ENCODE measurements around the gene EXOSC10.
"Not testable (repeated sequence)": the region's sequence is repeated elsewhere in the genome, so short reads cannot be mapped to it uniquely, and the experiment has no call there.

Gene EXOSC10

DNA sequence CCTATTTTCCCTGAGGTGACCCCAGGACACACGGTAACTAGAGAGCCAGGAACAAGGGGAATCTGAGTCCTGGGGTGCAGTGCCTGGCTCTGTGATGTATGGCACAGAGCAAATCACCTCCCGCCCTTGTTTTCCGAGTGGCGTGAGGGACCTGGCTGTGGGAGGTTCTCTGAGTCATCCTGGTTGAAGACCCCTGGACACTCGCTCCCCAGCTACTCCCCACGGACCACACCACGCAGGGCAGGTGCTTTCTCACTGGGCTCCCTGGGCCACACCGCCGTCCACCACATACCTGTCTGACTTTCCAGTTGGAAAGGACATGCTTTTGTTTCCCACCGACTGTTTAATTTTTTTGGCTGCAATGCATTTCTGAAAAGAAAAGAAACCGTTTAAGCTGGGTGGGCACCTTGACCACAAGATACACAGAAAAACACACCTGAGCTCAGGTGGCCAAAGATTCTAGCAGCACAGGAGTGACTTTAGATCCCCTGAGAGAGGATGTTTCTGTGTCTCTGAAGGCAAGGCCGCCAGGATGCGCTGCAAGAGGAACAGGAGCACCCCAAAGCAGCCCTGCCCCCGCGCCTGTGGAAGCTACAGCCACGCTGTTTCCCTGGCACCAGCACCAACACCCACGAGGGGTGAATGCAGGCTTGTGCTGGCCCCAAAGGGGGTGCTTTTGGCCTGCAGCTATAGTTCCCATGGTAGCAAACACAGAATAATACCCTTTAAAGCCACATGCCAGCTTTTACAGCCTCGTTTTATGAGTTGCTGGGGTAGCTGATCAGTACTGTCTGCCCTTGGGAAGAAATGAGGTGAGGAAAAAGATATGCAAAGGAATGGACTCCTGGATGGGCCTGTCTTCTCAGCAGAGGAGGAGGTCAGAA is 31.7 kb downstream of the EXOSC10 start:
- H3K4me3 ChIP-seq (ENCODE audit: low read depth, low read length), result no peak overlapping the region
- no peak for TF ChIP-seq CTCF (IDR thresholded peaks at IDR 0.05; ENCODE audit: low read depth, low read length)

GRCh38 chr1:11065796-11066195 is 33.9 kb downstream of the EXOSC10 start:
- no peak overlapping the region for H3K4me3 ChIP-seq (ENCODE audit: low read depth, low read length)
- no peak for TF ChIP-seq CTCF (IDR thresholded peaks at IDR 0.05; ENCODE audit: low read depth, low read length)

DNA sequence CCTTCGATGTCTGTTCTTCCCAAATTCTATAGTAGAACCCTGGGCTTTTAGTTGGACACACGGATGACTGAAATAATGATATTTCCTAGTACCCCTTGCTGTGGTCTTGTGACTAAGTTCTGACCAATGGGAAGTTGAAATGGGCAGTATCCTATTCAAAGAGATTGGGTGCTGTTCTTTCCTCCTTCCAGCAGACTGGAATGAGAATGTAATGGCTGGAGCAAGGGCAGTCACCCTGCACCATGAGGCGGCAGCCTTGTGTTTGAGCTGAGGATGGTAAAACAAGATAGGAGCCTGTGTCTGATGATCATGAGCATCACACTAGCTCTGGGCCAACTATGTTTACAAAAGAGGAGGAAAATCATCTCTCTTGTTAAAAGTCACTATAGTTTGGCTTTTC is 34.7 kb downstream of the EXOSC10 start:
- H3K4me3 ChIP-seq (ENCODE audit: low read depth, low read length), result no peak overlapping the region
- TF ChIP-seq CTCF (IDR thresholded peaks at IDR 0.05; ENCODE audit: low read depth, low read length), result no peak

DNA sequence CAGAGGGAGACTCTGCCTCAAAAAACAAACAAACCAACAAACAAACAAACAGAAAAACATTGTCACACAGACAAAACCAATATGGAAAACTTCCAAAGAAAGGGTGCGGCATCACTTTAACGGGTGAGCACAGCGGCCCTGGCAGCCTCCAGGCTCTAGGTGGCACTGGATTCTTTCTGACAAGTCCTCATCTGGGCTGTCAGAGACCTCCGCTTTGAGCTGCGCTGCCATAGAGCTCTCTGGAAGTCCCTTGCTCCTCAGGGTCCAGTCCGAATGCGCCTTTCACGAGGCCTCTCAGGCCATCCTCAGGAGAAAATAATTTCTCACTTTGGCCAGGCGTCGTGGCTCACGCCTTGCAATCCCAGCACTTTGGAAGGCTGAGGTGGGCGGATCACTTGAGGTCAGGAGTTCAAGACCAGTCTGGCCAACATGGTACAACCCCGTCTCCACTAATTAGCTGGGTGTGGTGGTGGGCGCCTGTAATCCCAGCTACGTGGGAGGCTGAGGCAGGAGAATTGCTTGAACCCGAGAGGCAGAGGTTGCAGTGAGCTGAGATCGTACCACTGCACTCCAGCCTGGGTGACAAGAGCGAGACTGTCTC is 35.6 kb downstream of the EXOSC10 start:
- not testable (repeated sequence) for H3K4me3 ChIP-seq (ENCODE audit: low read depth, low read length)

- no peak overlapping the region for H3K4me3 ChIP-seq (ENCODE audit: low read depth, low read length)
- no peak for TF ChIP-seq CTCF (IDR thresholded peaks at IDR 0.05; ENCODE audit: low read depth, low read length)
Observed at GRCh38 chr1:11062965-11063401, 36.7 kb downstream of the EXOSC10 start.

- no peak for TF ChIP-seq CTCF (IDR thresholded peaks at IDR 0.05; ENCODE audit: low read depth, low read length)
- no peak overlapping the region for H3K4me3 ChIP-seq (ENCODE audit: low read depth, low read length)
Observed at GRCh38 chr1:11061652-11062365, 37.9 kb downstream of the EXOSC10 start.

- TF ChIP-seq CTCF (IDR thresholded peaks at IDR 0.05; ENCODE audit: low read depth, low read length), result 0 out of 2 replicates have a peak, but pooled peaks have one; percentile 12
Observed at GRCh38 chr1:11059968-11060830, 39.5 kb downstream of the EXOSC10 start, which contains the start of gene SRM. SRM (minus strand) TSS chr1:11060018; CDS start chr1:11059943, 75 bp downstream.

More at GRCh38 chr1:11059968-11060830, 39.5 kb downstream of the EXOSC10 start, which contains the start of gene SRM:
- H3K4me3 ChIP-seq (ENCODE audit: low read depth, low read length), result peak within 1 kb of the TSS; percentile 89
